GM23338 (cell line): ENCODE measurements around the gene HSD17B1.

Source experiments
- CREB1 ChIP-seq: fragments of 250-450 bp; sonication (Bioruptor Pico); IDR thresholded peaks from 2 replicates; pipeline ENCODE4 v1.5.0; 2020; ENCODE audit warnings: low read depth, mild to moderate bottlenecking, moderate library complexity
- CTCF ChIP-seq, 2 experiments: fragments of 200-600 bp in 1 of 2; sonication (generic) in 1 of 2; conservative IDR thresholded peaks; 2 replicates each; pipeline versions ENCODE4 v1.5.1 to v1.6.1; 2016 to 2017; ENCODE audit warnings: antibody characterized with exemption in 2 of 2, low read depth in 2 of 2, mild to moderate bottlenecking in 2 of 2, moderate library complexity in 1 of 2
- ETS1 ChIP-seq: IDR thresholded peaks from 2 replicates; pipeline ENCODE4 v1.6.1; 2016; ENCODE audit warnings: antibody characterized with exemption
- EZH2 ChIP-seq: fragments of 200-600 bp; sonication (generic); IDR thresholded peaks from one replicate; pipeline ENCODE4 v1.8.0; 2017; ENCODE audit warnings: antibody characterized with exemption, mild to moderate bottlenecking, low read depth; ENCODE audit not compliant: unreplicated experiment
- POLR2AphosphoS5 ChIP-seq: IDR thresholded peaks from 2 replicates; pipeline ENCODE4 v1.6.1; 2016; ENCODE audit warnings: antibody characterized with exemption, low read depth
- REST ChIP-seq: IDR thresholded peaks from one replicate; pipeline ENCODE4 v1.6.1; 2018; ENCODE audit warnings: antibody characterized with exemption; ENCODE audit not compliant: unreplicated experiment

GRCh38 chr17:42563950-42564349 is 11.2 kb downstream of the HSD17B1 start:
- TF ChIP-seq CREB1 (CRISPR knock-in tag) (no peak), CTCF (conservative IDR thresholded peaks at IDR 0.05; ENCODE audit: low read depth in 2 of 2) (no peak), POLR2AphosphoS5 (no peak), EZH2 (no peak), REST (no peak), ETS1 (no peak)
